ENCODE data around the gene PLXND1.

DNA sequence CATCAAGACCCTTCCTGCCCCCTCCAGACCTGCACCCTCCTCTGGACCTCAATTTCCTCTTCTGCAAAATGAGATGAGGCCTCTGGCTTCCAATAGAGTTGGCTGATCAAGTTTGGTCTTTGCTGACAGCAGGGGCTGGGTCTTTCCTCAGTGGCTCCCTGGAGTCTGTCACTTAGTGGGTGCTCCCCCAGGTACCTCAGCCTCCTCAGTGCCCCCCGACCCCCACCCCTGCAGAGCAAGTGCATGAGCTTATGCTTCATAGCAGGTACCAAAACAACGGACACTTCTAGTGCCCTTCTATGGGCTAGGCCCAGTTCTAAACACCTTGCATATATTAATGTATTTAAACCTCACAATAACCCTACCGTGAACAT, 6.9 kb upstream of the PLXND1 start:
- TF ChIP-seq, protein P1, sequence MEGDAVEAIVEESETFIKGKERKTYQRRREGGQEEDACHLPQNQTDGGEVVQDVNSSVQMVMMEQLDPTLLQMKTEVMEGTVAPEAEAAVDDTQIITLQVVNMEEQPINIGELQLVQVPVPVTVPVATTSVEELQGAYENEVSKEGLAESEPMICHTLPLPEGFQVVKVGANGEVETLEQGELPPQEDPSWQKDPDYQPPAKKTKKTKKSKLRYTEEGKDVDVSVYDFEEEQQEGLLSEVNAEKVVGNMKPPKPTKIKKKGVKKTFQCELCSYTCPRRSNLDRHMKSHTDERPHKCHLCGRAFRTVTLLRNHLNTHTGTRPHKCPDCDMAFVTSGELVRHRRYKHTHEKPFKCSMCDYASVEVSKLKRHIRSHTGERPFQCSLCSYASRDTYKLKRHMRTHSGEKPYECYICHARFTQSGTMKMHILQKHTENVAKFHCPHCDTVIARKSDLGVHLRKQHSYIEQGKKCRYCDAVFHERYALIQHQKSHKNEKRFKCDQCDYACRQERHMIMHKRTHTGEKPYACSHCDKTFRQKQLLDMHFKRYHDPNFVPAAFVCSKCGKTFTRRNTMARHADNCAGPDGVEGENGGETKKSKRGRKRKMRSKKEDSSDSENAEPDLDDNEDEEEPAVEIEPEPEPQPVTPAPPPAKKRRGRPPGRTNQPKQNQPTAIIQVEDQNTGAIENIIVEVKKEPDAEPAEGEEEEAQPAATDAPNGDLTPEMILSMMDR (conservative IDR thresholded peaks at IDR 0.05; ENCODE audit: low read length), result no peak
- no peak for TF ChIP-seq EZH2phosphoT487 (IDR thresholded peaks at IDR 0.05; ENCODE audit: borderline replicate concordance, low read depth, low read length)
